BJ (cell line): ENCODE results near the gene RIC8B. TPM values are rescaled to one million over a fixed set of nuclear protein-coding genes. Genes with fewer than 3 reads are reported as not detected.
"Not testable (repeated sequence)": the region's sequence is repeated elsewhere in the genome, so short reads cannot be mapped to it uniquely, and the experiment has no call there.

Experiments
- CTCF ChIA-PET: fragments of 350-600 bp; formaldehyde crosslinking; extraction: SDS; loops from one replicate; lab custom pipeline; 2021; ENCODE audit warnings: antibody characterized with exemption, inconsistent platforms; lab: Yijun Ruan, JAX
- POLR2A ChIA-PET: fragments of 300-600 bp; sonication (Branson Sonifier 250); formaldehyde crosslinking; extraction: SDS; loops from one replicate; lab custom pipeline; 2021; ENCODE audit warnings: antibody characterized with exemption; lab: Charles Lee
- DNase-seq: peaks from one replicate; pipeline ENCODE4 v3.0.0-alpha.2; 2011; ENCODE audit warnings: low read depth
- H3K27me3 ChIP-seq: 2 replicates; pipeline ENCODE4 v1.6.0; 2011; ENCODE audit warnings: low read length; ENCODE audit not compliant: control insufficient read depth, insufficient read depth
- H3K36me3 ChIP-seq: 2 replicates; pipeline ENCODE4 v1.5.1; 2011; ENCODE audit warnings: low read length; ENCODE audit not compliant: control insufficient read depth, insufficient read depth
- H3K4me3 ChIP-seq: 2 replicates; pipeline ENCODE4 v1.5.1; 2011; ENCODE audit warnings: low read depth, mild to moderate bottlenecking, control low read depth, low read length
- polyA minus RNA-seq: library from RNA; depleted of rRNA, polyadenylated mRNA; stranded (reverse); fragments of >200 nt; gene quantifications from 2 replicates; pipeline ENCODE4 v1.2.3, GENCODE V29; 2011; rRNA and poly(A)+ RNA removed
- polyA plus RNA-seq: library from polyadenylated mRNA; depleted of rRNA; stranded (reverse); fragments of >200 nt; gene quantifications from 2 replicates; pipeline ENCODE4 v1.2.3, GENCODE V29; 2011; rRNA removed
- TF ChIP-seq, protein P1 (sequence below): IDR thresholded peaks from 2 replicates; pipeline ENCODE4 v1.5.1; 2011; ENCODE audit warnings: low read depth, mild to moderate bottlenecking, control low read depth, inconsistent platforms, low read length, moderate library complexity; ENCODE audit not compliant: insufficient read depth

RIC8B gene, protein sequence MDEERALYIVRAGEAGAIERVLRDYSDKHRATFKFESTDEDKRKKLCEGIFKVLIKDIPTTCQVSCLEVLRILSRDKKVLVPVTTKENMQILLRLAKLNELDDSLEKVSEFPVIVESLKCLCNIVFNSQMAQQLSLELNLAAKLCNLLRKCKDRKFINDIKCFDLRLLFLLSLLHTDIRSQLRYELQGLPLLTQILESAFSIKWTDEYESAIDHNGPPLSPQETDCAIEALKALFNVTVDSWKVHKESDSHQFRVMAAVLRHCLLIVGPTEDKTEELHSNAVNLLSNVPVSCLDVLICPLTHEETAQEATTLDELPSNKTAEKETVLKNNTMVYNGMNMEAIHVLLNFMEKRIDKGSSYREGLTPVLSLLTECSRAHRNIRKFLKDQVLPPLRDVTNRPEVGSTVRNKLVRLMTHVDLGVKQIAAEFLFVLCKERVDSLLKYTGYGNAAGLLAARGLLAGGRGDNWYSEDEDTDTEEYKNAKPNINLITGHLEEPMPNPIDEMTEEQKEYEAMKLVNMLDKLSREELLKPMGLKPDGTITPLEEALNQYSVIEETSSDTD
- polyA plus RNA-seq (5.6 and 8.3 TPM in 2 replicates), polyA minus RNA-seq (11.4 and 11.5 TPM in 2 replicates)

- peak; percentile 97 for DNase-seq
- peak within 1 kb of the TSS; percentile 87 for H3K4me3 ChIP-seq
- CTCF ChIA-PET, result no interaction called here
- no peaks in the 10 kb centered on the region for H3K27me3 ChIP-seq
- no peaks in the 10 kb centered on the region for H3K36me3 ChIP-seq
- POLR2A ChIA-PET, result interaction anchor here (0.6 to 0.7 kb wide), 2 partner anchors 25 to 182 kb away, joined by 3 read pairs; no protein-coding TSS in a partner anchor
- TF ChIP-seq, protein P1, sequence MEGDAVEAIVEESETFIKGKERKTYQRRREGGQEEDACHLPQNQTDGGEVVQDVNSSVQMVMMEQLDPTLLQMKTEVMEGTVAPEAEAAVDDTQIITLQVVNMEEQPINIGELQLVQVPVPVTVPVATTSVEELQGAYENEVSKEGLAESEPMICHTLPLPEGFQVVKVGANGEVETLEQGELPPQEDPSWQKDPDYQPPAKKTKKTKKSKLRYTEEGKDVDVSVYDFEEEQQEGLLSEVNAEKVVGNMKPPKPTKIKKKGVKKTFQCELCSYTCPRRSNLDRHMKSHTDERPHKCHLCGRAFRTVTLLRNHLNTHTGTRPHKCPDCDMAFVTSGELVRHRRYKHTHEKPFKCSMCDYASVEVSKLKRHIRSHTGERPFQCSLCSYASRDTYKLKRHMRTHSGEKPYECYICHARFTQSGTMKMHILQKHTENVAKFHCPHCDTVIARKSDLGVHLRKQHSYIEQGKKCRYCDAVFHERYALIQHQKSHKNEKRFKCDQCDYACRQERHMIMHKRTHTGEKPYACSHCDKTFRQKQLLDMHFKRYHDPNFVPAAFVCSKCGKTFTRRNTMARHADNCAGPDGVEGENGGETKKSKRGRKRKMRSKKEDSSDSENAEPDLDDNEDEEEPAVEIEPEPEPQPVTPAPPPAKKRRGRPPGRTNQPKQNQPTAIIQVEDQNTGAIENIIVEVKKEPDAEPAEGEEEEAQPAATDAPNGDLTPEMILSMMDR, result no peak
Observed at GRCh38 chr12:106774005-106774807, at the start of gene RIC8B. TSS of gene RIC8B (plus strand) at chr12:106774682. CDS start at chr12:106774746, 64 bp downstream.

- Histone ChIP-seq H3K4me3 (no peak overlapping the region), H3K27me3 (no peaks in the 10 kb centered on the region), H3K36me3 (no peaks in the 10 kb centered on the region)
- ChIA-PET POLR2A (no interaction called here), CTCF (no interaction called here)
- TF ChIP-seq, protein P1, result no peak
- no peak for DNase-seq
Observed at GRCh38 chr12:106724934-106725333, 49.5 kb upstream of the RIC8B start.

DNA sequence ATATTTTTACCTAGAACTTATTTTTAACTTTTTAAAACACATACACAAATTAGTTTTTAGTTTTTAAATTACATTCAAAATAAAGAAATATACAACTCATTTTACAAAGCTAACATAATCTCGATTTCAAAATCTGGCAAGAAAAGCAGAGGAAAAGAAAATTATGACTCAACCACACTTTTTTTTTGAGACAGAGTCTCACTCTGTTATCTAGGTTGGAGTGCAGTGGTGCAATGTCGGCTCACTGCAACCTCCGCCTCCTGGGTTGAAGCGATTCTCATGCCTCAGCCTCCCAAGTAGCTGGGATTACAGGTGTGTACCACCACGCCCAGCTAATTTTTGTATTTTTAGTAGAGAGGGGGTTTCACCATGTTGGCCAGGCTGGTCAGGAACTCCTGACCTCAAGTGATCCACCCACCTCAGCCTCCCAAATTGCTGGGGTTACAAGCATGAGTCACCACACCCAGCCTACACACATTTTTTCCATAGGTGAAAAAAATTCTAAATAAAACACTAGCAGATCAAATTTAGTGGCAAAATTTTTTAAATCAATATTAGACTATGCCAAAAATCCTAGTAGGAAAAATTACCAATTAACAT is 47.8 kb upstream of the RIC8B start:
- POLR2A ChIA-PET, H3K36me3 ChIP-seq, CTCF ChIA-PET, DNase-seq, H3K27me3 ChIP-seq, H3K4me3 ChIP-seq: not testable (repeated sequence)

DNA sequence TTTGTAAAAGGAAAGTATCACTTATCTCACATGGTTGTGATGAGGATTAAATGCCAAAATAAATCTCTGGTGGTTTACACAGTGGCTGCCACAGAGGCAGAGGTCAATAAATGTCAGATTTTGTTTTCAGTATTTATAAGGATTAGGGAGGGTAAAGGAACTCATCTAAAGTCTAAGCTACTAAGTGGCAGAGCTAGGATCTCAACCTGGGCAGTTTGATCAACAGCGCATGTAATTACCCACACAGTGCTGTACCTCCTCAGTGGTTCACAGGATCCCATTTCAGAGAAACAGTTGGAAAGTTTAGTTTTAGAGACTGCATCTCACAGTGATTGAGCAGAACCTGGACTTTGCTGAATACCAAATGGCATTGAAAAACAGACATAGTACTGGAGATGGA is 44.9 kb upstream of the RIC8B start:
- TF ChIP-seq, protein P1, result no peak
- ChIA-PET CTCF (interaction anchor here (0.9 to 1.2 kb wide), 2 partner anchors 14 to 112 kb away, joined by 4 to 5 read pairs; no protein-coding TSS in a partner anchor), POLR2A (no interaction called here)
- no peak for DNase-seq
- Histone ChIP-seq H3K4me3 (no peak overlapping the region), H3K27me3 (no peaks in the 10 kb centered on the region), H3K36me3 (no peaks in the 10 kb centered on the region)

- DNase-seq, result no peak
- H3K36me3 ChIP-seq, result no peaks in the 10 kb centered on the region
- POLR2A ChIA-PET, result no interaction called here
Observed at GRCh38 chr12:106732890-106733289, 41.6 kb upstream of the RIC8B start.

More at GRCh38 chr12:106732890-106733289, 41.6 kb upstream of the RIC8B start:
- H3K4me3 ChIP-seq, result no peak overlapping the region
- no peaks in the 10 kb centered on the region for H3K27me3 ChIP-seq
- CTCF ChIA-PET, result no interaction called here
- TF ChIP-seq, protein P1, result no peak
